Ishikawa (cell line): ENCODE results near the gene LYPD4.

Source experiments
- CEBPB ChIP-seq: IDR thresholded peaks from 2 replicates; pipeline ENCODE4 v1.6.1; 2012
- CREB1 ChIP-seq: IDR thresholded peaks from 2 replicates; pipeline ENCODE4 v1.6.1; 2012; ENCODE audit warnings: low read depth
- EGR1 ChIP-seq: IDR thresholded peaks from 2 replicates; pipeline ENCODE4 v1.6.1; 2012
- EP300 ChIP-seq: IDR thresholded peaks from 2 replicates; pipeline ENCODE4 v1.6.1; 2012; ENCODE audit warnings: borderline replicate concordance
- FOXM1 ChIP-seq: IDR thresholded peaks from 2 replicates; pipeline ENCODE4 v1.6.1; 2012; ENCODE audit warnings: low read depth, borderline replicate concordance
- MAX ChIP-seq: IDR thresholded peaks from 2 replicates; pipeline ENCODE4 v1.6.1; 2012
- NFIC ChIP-seq: IDR thresholded peaks from 2 replicates; pipeline ENCODE4 v1.6.1; 2012
- RAD21 ChIP-seq: IDR thresholded peaks from 2 replicates; pipeline ENCODE4 v1.6.1; 2012; ENCODE audit warnings: low read depth
- TAF1 ChIP-seq: IDR thresholded peaks from 2 replicates; pipeline ENCODE4 v1.6.1; 2012; ENCODE audit warnings: low read depth, mild to moderate bottlenecking
- TCF12 ChIP-seq: IDR thresholded peaks from 2 replicates; pipeline ENCODE4 v1.6.1; 2012; ENCODE audit warnings: low read depth
- TEAD4 ChIP-seq: IDR thresholded peaks from 2 replicates; pipeline ENCODE4 v1.6.1; 2012
- USF1 ChIP-seq: IDR thresholded peaks from 2 replicates; pipeline ENCODE4 v1.6.1; 2012
- YY1 ChIP-seq: IDR thresholded peaks from 2 replicates; pipeline ENCODE4 v1.6.1; 2012; ENCODE audit warnings: low read depth
- ZBTB7A ChIP-seq: IDR thresholded peaks from 2 replicates; pipeline ENCODE4 v1.6.1; 2012; ENCODE audit warnings: low read depth
- TF ChIP-seq, protein P1 (sequence below): IDR thresholded peaks from 2 replicates; pipeline ENCODE4 v1.6.1; 2012; ENCODE audit warnings: low read depth, mild to moderate bottlenecking

LYPD4 gene

DNA sequence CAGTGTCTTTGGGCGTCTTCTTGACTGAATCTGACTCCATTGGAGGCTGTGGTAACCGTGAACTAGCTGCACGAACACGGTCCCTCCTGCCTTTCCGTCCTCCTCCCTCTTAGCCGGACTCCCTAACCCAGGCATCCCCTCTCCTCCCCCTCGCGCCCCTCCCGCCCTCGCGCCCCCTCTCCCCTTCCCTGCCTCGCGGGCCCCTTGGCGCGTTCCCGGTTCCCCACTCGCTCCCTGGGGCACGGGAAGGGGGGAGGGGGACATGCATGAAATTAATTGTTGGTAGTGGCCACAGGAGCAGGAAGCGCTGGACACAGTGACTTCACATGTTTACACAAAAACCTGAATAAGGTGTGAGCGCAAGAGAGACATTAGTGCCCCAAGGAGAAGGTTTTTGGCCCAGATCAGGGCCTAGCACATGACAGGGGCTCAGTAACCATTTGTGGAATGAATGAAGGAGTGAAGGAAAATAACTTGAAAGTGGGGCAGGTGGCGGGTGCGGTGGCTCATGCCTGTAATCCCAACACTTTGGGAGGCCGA, 638 bp upstream of the LYPD4 start:
- TF ChIP-seq NFIC, result no peak
- TF ChIP-seq, protein P1, sequence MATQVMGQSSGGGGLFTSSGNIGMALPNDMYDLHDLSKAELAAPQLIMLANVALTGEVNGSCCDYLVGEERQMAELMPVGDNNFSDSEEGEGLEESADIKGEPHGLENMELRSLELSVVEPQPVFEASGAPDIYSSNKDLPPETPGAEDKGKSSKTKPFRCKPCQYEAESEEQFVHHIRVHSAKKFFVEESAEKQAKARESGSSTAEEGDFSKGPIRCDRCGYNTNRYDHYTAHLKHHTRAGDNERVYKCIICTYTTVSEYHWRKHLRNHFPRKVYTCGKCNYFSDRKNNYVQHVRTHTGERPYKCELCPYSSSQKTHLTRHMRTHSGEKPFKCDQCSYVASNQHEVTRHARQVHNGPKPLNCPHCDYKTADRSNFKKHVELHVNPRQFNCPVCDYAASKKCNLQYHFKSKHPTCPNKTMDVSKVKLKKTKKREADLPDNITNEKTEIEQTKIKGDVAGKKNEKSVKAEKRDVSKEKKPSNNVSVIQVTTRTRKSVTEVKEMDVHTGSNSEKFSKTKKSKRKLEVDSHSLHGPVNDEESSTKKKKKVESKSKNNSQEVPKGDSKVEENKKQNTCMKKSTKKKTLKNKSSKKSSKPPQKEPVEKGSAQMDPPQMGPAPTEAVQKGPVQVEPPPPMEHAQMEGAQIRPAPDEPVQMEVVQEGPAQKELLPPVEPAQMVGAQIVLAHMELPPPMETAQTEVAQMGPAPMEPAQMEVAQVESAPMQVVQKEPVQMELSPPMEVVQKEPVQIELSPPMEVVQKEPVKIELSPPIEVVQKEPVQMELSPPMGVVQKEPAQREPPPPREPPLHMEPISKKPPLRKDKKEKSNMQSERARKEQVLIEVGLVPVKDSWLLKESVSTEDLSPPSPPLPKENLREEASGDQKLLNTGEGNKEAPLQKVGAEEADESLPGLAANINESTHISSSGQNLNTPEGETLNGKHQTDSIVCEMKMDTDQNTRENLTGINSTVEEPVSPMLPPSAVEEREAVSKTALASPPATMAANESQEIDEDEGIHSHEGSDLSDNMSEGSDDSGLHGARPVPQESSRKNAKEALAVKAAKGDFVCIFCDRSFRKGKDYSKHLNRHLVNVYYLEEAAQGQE, result no peak
- no peak for TF ChIP-seq EP300
- no peak for TF ChIP-seq ZBTB7A
- no peak for TF ChIP-seq TEAD4
- no peak for TF ChIP-seq USF1
- TF ChIP-seq TAF1, result no peak
- no peak for TF ChIP-seq MAX
- no peak for TF ChIP-seq EGR1
- no peak for TF ChIP-seq RAD21
- no peak for TF ChIP-seq CREB1
- no peak for TF ChIP-seq YY1
- no peak for TF ChIP-seq TCF12
- TF ChIP-seq CEBPB, result no peak

DNA sequence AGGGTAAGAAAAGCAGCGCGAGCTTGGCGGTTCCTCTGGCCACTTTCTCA, 343 bp upstream of the LYPD4 start, which contains the start of gene DMRTC2:
Gene DMRTC2, plus strand, starts transcription at position 42 of the 50 bp plus-strand sequence. CDS start 2,387 bp downstream, outside the sequence.
- TF ChIP-seq EGR1, result no peak

- TF ChIP-seq TEAD4 (no peak), ZBTB7A (no peak), USF1 (no peak), EP300 (no peak), YY1 (no peak), FOXM1 (no peak)
Observed at GRCh38 chr19:41843371-41843770, 1.1 kb downstream of the LYPD4 start.

- TF ChIP-seq YY1, result no peak
- TF ChIP-seq CEBPB, result no peak
- TF ChIP-seq MAX, result no peak
- TF ChIP-seq NFIC, result no peak
- TF ChIP-seq, protein P1, result no peak
- TF ChIP-seq CREB1, result no peak
- TF ChIP-seq TAF1, result no peak
- no peak for TF ChIP-seq TEAD4
- TF ChIP-seq RAD21, result no peak
- no peak for TF ChIP-seq USF1
- TF ChIP-seq EP300, result no peak
- no peak for TF ChIP-seq ZBTB7A
- no peak for TF ChIP-seq FOXM1
- TF ChIP-seq TCF12, result no peak
- TF ChIP-seq EGR1, result no peak
Observed at GRCh38 chr19:41839211-41839610, 5.3 kb downstream of the LYPD4 start.

DNA sequence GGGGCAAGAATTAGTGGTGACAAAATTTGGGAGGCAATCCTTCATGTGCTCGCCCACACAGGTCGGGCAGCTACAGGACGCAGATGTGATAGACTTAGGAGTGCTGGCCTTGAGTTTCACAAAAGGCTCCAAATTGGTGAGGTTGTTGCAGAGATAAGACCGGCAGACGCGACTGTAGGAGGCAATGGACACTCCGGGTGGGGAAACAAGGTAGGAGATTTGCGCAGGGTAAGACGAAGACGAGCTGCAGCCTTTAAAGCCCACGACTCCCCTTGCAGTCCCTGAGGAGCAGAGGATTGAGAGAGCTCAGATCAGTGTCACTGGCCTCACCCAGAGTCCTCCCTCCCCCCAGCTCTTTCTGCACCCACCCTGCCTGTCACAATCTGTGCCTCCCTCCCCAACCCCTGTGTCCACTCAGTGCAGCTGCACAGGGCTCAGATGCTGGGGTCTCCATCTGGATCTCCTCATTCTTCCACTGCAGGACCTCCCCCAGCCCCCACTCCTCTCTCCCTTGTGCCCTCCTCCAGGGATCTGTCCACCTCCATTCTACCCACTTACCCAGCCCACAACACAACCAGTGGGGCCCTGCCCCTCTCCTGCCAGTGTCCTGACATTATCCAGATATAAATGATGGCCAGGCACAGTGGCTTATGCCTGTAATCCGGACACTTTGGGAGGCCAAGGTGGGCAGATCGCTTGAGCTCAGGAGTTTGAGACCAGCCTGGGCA, 6.3 kb downstream of the LYPD4 start:
- TF ChIP-seq CEBPB (no peak), ZBTB7A (no peak), USF1 (no peak), EGR1 (no peak), MAX (no peak), CREB1 (no peak), TEAD4 (no peak), NFIC (no peak), FOXM1 (no peak), TAF1 (no peak), YY1 (no peak), EP300 (no peak), TCF12 (no peak), RAD21 (no peak)
- TF ChIP-seq, protein P1, result no peak
